HepG2 (cell line): Measurements from ENCODE around the gene TMEM255B. TPM values are rescaled to one million over a fixed set of nuclear protein-coding genes. Genes with fewer than 3 reads are reported as not detected.

Source experiments
- ARID5B ChIP-seq: IDR thresholded peaks from 2 replicates; pipeline ENCODE4 v1.4.0; 2020; ENCODE audit warnings: mild to moderate bottlenecking, missing genetic modification reagents
- CEBPB ChIP-seq: IDR thresholded peaks from 2 replicates; pipeline ENCODE4 v1.6.1; 2011; ENCODE audit warnings: low read depth, low read length, improper control_type of control experiment, borderline replicate concordance
- CEBPG ChIP-seq: IDR thresholded peaks from 2 replicates; pipeline ENCODE4 v1.6.1; 2016
- EEA1 ChIP-seq: sonication (generic); formaldehyde crosslinking; IDR thresholded peaks from 2 replicates; pipeline ENCODE4 v1.5.1; 2020; ENCODE audit warnings: mild to moderate bottlenecking, missing genetic modification reagents, borderline replicate concordance
- GABPB1 ChIP-seq: IDR thresholded peaks from 2 replicates; pipeline ENCODE4 v1.6.1; 2016; ENCODE audit warnings: mild to moderate bottlenecking, missing genetic modification reagents, moderate library complexity, missing compliant biosample characterization
- MED13 ChIP-seq: sonication (generic); formaldehyde crosslinking; IDR thresholded peaks from 2 replicates; pipeline ENCODE4 v1.5.0; 2020; ENCODE audit warnings: missing genetic modification reagents
- MTA1 ChIP-seq: sonication (generic); formaldehyde crosslinking; IDR thresholded peaks from 2 replicates; pipeline ENCODE4 v1.4.0; 2020; ENCODE audit warnings: missing genetic modification reagents, mild to moderate bottlenecking, borderline replicate concordance
- NFIC ChIP-seq: IDR thresholded peaks from 2 replicates; pipeline ENCODE4 v1.6.1; 2012; ENCODE audit warnings: mild to moderate bottlenecking, low read length, inconsistent platforms
- NR3C1 ChIP-seq: sonication (generic); formaldehyde crosslinking; IDR thresholded peaks from 2 replicates; pipeline ENCODE4 v1.4.0; 2020; ENCODE audit warnings: missing genetic modification reagents
- SMYD3 ChIP-seq: sonication (generic); formaldehyde crosslinking; IDR thresholded peaks from 2 replicates; pipeline ENCODE4 v1.8.1; 2023; ENCODE audit warnings: mild to moderate bottlenecking, missing genetic modification reagents
- SSRP1 ChIP-seq: IDR thresholded peaks from 2 replicates; pipeline ENCODE4 v1.6.1; 2016; ENCODE audit warnings: control low read depth
- ZNF724P ChIP-seq: sonication (generic); formaldehyde crosslinking; IDR thresholded peaks from 2 replicates; pipeline ENCODE4 v1.8.0; 2022; ENCODE audit warnings: missing genetic modification reagents, borderline replicate concordance
- ZNF747 ChIP-seq: sonication (generic); formaldehyde crosslinking; IDR thresholded peaks from 2 replicates; pipeline ENCODE4 v1.8.1; 2023; ENCODE audit warnings: missing genetic modification reagents, mild to moderate bottlenecking, borderline replicate concordance
- ZNF850 ChIP-seq: sonication (generic); formaldehyde crosslinking; conservative IDR thresholded peaks from 2 replicates; pipeline ENCODE4 v1.9.0; 2021; ENCODE audit warnings: mild to moderate bottlenecking, missing genetic modification reagents
- polyA plus RNA-seq, 8 experiments: library from polyadenylated mRNA; depleted of rRNA in 3 of 8; stranded (reverse) in 7 of 8; unstranded in 1 of 8; fragments of >200 nt; fragmentation: Illumina TruSeq in 4 of 8; extraction: Trizol in 4 of 8; gene quantifications; 2 replicates each; pipeline versions ENCODE4 v1.2.1 to v1.2.3, GENCODE V29; 2011 to 2016; ENCODE audit warnings: low read depth in 4 of 8, missing spikeins in 1 of 8, mixed read lengths in 1 of 8; ENCODE audit not compliant: insufficient read depth in 1 of 8
- total RNA-seq, 5 experiments: library from RNA; depleted of rRNA; stranded (reverse); fragments of >200 nt; fragmentation: Illumina TruSeq; extraction: Trizol; gene quantifications; 2 replicates each; pipeline ENCODE4 v1.2.3, GENCODE V29; 2016; ENCODE audit warnings: low read depth in 1 of 5
- TF ChIP-seq, protein P1 (sequence below): sonication (generic); formaldehyde crosslinking; IDR thresholded peaks from 2 replicates; pipeline ENCODE4 v1.5.0; 2020; ENCODE audit warnings: mild to moderate bottlenecking, missing genetic modification reagents, moderate library complexity

The TMEM255B gene
- total and polyA plus RNA-seq, 2 of the 13 experiments (the other 11 are each of a cell fraction or from before 2014, with no cell fraction given): not detected

DNA sequence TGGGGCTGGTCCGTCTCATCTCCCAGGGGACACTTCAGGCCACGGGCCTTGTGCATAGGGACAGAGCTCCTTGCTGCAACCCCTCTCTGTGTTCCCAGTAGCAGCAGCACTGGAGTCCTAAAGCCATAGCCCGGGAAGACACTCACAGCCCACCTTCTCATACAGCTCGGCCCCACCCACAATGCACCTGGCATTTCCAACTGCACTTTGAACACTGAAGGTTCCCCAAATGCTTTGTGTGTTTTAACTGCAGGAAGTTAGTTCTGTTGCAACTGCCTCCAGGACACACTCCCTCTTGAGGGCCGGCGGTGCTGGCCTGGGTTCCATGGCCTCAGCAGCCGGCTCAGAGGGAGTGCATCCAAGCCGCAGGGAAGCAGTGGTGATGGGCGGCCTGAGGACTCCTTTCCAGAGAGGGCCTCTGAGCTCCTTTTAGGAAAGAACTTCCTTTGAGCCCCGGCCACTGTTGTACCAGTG lies 22.7 kb upstream of the TMEM255B start (continued):
- TF ChIP-seq, protein P1, sequence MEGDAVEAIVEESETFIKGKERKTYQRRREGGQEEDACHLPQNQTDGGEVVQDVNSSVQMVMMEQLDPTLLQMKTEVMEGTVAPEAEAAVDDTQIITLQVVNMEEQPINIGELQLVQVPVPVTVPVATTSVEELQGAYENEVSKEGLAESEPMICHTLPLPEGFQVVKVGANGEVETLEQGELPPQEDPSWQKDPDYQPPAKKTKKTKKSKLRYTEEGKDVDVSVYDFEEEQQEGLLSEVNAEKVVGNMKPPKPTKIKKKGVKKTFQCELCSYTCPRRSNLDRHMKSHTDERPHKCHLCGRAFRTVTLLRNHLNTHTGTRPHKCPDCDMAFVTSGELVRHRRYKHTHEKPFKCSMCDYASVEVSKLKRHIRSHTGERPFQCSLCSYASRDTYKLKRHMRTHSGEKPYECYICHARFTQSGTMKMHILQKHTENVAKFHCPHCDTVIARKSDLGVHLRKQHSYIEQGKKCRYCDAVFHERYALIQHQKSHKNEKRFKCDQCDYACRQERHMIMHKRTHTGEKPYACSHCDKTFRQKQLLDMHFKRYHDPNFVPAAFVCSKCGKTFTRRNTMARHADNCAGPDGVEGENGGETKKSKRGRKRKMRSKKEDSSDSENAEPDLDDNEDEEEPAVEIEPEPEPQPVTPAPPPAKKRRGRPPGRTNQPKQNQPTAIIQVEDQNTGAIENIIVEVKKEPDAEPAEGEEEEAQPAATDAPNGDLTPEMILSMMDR: peak; percentile 42
- TF ChIP-seq EEA1 (no peak), NR3C1 (CRISPR knock-in tag) (no peak), SMYD3 (CRISPR knock-in tag) (no peak), SSRP1 (CRISPR knock-in tag) (no peak), ARID5B (CRISPR knock-in tag) (no peak), NFIC (no peak), CEBPG (CRISPR knock-in tag) (peak; percentile 66), MTA1 (CRISPR knock-in tag) (no peak), ZNF747 (no peak), ZNF724P (CRISPR knock-in tag) (no peak), MED13 (CRISPR knock-in tag) (no peak), CEBPB (0 out of 2 replicates have a peak, but pooled peaks have one; percentile 31), GABPB1 (CRISPR knock-in tag) (peak; percentile 43), ZNF850 (CRISPR knock-in tag) (no peak)
